NK-92 treated with Interleukin-12 subunit alpha and Interleukin-12 subunit beta, amount 100 ng/mL, for 24 hours (cell line): ENCODE results near the gene TMEM150C.
"Not testable (repeated sequence)": the region's sequence is repeated elsewhere in the genome, so short reads cannot be mapped to it uniquely, and the experiment has no call there.

Experiments used
- DNase-seq: peaks from one replicate; lab custom pipeline; 2025; lab: John Stamatoyannopoulos, UW

Gene TMEM150C

DNA sequence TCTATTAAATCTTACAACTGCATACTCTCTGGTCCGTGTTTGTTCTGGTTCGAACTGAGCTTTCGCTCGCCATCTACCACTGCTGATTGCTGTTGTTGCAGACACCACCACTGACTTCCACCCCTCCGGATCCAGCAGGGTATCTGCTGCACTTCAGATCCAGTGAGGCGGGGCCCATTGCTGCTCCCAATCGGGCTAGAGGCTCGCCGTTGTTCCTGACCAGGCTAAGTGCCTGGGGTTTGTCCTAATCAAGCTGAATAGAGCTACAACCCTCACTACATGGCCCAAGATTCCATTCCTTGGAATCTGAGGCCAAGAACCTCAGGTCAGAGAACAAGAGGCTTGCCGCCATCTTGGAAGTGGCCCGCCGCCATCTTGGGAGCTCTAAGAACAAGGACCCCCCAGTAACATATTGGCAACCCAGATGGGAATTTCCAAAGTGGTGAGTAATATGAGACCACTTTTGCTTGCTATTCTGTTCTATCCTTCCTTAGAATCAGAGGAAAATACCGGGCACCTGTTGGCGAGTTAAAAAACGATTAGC, 88.1 kb downstream of the TMEM150C start:
- no peak for DNase-seq

DNA sequence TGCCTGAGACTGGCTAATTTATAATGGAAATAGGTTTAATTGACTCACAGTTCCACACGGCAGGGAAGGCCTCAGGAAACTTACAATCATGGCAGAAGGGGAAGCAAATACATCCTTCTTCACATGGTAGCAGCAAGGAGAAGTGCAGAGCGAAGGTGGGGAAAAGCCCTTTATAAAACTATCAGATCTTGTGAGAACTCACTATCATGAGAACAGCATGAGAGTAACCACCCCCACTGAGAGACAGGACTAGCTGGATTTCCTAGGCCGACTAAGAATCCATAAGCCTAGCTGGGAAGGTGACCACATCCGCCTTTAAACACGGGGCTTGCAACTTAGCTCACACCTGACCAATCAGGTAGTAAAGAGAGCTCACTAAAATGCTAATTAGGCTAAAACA, 88.7 kb downstream of the TMEM150C start:
- DNase-seq = not testable (repeated sequence)

DNA sequence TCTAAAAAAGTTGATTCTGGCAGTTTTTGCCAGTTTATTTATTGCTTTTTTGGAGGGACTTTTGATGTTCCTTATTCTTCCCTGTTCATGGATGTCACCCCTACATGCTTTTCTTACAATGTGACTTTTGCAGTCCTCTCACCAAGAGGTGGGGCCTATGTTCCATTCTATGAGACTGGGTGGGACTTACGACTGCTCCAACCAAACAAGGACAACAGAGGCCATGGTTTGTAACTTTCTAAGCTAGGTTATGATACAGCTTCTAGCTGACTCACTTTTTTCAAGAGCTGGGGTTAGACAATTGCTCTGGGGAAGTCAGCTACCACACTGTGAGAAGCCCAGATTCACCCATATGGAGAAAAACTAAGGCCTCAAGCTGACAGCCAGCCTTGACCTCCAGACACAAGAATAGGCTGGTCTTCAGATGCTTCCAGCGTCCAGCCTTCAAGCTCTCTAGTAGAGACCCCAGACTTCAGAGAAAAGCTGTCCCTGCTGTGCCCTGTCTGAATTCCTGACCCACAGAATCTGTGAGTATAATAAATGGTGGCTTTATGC, 91.9 kb downstream of the TMEM150C start:
- no peak for DNase-seq

DNA sequence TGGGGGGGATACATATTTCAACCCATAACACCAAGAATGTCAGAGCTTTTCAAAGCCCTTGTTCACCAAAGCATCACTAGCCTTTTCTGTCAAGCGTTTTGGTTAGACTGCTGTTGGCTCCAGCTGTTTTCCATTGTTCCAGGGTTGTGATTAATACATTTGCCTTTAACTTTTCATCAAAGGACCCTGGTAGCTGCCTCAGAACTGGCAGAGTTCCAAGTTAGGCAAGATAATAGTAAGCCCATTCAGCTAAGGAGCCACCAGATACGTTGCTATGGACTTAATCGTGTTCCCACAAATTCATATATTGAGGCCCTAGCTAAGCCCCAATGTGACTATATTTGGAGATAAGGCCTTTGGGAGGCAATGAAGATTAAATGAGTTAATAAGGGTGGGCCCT, 94.3 kb downstream of the TMEM150C start:
- no peak for DNase-seq

DNA sequence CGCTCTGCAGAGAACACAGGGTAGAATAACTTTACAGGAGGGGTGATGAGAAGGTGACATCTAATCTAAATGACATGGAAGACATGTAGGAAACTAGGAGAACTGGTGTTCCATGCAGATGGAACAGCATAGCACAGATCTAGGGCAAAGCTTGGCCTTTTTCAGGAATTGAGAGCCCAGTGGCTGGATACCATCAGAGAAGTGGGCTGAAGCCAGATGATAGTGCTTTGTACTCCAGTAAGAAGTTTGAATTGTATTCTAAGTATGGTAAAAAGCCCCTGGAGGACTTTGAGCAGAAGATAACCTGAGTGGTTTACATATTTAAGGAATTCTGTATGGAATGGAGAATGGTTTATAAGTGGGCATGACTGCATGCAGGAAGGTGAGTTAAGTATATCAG, 98.6 kb downstream of the TMEM150C start:
- DNase-seq = no peak

DNA sequence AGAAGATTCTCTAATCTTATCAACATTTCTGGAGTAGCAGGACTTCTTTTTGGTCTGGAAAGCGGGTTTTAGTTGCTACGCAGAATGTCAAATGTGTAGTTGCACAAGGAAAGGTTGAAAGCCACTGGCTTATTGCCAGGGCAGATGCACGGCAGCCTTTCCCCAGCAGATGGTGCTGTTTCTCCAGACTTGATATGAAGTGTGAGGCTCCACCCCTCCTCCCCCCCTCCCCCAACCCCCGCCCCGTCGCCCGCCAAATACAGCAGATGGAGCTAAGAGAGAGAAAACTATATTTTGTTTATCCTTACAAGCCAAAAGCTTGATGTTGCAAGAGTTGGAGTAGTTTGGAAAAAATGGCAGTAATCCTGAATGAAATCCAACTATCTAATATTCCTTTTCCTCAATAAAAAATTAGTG, 99.4 kb downstream of the TMEM150C start:
- peak; percentile 36 for DNase-seq

DNA sequence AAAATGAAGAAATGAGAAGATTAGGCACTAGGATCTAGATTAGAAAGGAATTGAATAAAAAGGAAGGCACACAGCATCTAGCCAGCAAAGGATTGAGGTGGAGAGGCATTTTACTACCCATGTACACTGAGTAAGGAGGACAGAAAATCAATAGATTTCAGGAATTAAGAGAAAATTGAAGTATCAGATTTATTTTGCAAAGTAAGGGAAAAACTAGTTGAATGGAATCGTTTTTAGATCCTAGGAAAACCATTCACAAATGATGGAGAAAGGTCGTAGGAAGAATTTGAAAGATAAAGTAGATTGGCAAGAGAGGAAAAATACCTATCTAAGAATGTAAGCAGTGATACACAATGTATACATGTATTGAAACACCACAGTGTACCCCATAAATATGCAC, 100.1 kb downstream of the TMEM150C start:
- DNase-seq = no peak

DNA sequence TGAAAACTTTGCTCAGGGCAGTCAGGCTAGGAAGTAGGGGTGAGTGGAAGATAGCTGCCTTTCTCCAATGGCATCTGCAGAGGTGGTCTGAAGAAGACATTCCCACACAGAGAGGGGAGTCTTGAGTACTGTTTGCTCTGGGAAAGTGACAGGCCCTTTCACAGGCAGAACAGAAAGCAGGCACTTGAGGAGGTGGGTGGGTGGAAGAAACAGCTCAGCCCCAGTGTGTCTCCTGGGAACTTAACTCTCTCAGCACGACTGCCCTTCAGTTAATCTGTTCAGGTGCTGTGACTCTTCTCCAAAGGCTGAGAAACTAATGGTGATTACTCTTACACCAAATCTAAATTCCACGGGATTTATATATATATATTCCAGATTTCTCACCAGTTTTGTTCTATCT, 103.1 kb downstream of the TMEM150C start:
- no peak for DNase-seq

DNA sequence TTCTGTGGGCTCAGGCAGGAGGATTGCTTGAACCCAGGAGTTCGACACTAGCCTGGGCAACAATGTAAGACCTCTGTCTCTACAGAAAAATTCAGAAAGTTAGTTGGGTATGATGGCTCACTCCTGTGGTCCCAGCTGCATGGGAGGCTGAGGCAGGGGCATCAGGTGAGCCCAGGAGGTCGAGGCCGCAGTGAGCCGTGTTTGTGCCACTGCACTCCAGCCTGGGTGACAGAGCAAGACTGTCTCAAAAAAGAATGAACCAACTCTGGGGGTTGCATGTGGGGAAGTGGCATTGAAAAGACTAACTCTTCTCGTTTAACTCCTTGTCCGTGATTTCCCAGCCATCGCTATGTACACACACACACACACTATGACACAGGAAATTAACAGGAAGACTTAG, 104.5 kb downstream of the TMEM150C start:
- no peak for DNase-seq

DNA sequence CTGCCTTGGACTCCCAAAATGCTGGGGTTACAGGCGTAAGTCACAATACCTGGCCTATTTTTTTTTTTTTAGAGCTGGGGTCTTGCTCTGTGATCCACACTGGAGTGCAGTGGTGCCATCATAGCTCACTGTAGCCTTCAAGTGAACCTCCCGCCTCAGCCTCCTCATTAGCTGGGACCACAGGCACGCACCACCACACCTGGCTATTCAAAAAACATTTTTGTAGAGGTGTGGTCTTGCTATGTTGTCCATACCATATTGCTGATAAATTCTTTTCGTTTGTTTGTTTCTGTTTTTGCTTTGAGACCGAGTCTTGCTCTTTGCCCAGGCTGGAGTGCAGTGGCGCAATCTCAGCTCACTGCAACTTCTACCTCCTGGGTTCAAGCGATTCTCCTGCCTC, 109.8 kb downstream of the TMEM150C start:
- DNase-seq = no peak

DNA sequence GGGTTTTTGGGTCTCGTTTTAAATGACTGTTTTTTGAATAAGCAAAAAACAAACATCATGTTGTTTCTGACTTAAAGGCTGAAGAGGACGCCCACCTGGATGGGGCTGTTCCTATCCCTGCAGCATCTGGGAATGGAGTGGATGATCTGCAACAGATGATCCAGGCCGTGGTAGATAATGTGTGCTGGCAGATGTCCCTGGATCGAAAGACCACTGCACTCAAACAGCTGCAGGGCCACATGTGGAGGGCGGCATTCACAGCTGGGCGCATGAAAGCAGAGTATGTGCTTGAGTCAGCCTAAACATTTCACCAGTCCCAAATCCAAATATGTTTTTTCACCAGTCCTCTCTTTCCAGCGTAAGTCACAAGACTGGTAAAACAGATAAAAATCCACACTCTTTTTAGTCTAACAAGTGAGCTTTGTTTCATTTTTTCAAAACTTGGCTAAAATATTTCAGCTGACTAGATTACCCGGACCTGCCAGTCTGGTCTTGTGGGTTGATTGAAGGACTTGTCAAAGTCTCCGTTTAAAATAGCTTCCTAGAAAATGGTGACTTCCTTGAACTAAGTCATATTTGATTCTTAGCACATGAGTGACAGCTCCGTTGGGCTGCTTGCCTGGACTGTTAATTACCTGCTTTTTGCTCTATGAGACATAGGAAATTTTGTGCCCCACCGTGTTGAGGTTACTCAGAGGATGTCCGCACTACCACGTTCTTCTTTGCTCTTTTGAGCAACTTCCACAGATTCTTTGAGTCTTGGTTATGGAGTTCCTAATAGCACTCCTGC, 110.6 kb downstream of the TMEM150C start:
- DNase-seq = no peak

DNA sequence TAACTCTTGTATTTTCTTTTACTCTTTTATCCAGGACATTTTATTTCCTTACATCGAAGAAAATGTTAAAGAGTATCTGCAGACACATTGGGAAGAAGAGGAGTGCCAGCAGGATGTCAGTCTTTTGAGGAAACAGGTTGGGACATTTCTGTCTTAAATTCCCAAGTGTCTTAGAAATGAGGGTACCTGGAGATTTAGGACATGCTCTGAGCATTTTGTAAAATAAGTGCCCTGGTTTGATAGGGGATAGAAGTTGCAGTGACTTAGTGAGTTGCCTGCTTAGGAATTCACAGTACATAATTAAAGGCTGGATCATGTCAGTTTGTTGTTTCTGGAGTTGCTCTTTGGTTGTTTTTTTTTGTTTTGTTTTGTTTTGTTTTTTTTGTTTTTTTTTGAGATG, 113.9 kb downstream of the TMEM150C start:
- DNase-seq = no peak

DNA sequence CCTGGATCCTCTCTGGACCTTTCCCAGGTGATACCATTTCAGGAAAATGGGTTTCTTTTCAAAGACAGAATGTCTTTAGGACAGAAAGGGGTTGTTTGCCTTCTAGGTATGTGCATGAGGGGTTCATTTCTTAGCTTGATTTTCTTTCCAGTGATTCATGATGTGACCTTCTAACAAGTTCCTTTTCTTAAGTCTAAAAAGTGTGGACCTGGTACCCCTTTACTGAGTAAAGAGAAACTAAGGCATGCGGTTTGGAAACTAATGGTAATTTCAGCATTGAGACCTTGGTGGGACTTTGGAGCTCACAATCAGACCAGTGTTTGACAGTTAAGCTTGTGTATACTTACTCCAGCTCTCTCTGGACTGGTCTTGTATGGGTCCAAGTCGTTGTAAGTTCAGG, 122.7 kb downstream of the TMEM150C start:
- DNase-seq = no peak

DNA sequence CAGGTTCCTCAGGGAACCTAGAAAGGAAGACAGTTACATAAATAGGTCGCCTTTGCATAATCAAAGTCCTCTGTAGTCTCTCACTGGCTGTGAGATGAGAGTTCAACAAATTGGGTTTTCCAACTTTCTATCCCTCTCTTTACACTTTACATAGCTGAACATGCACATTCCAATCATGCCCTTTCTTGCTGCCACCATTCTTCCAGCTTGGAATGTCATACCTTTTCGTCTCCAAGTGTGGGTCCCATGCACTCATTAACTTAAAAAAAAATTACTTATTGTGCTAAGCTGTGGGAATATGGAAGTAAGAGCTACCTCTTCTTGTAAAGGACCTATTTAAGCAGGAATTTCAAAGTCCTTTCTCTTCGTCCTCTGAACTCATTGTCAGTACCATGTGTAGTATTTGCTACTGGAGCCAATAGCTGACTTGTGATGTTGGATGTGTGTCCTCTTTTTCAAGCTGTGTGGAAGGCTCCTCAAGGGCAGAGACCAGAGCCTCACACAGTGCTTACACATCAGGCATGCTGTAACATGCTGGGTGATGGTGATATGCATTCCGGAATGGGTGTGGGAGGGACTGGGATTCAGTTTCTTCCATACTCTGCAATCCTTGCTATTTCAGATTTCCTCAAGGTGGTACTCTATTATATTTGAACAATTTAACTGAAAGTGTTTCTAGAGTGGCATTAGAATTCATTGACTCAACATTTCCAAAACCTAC, 124.3 kb downstream of the TMEM150C start:
- DNase-seq = no peak

DNA sequence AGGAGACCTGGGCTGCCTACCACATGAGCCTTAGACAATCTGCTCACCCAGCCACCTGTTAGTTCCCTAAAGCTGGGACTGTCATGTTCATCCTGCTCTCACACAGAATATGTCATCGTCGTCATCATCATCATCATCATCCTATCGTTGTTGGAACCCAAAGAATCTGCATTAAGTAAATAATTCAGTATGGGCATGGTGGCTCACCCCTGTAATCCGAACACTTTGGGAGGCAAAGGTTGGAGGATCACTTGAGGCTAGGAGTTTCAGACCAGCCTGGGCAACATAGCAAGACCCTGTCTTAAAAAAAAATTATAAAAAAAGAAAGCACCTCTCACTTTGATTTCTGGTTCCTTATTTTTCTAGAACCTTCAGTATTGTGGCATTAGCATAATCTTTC, 125.0 kb downstream of the TMEM150C start:
- no peak for DNase-seq

DNA sequence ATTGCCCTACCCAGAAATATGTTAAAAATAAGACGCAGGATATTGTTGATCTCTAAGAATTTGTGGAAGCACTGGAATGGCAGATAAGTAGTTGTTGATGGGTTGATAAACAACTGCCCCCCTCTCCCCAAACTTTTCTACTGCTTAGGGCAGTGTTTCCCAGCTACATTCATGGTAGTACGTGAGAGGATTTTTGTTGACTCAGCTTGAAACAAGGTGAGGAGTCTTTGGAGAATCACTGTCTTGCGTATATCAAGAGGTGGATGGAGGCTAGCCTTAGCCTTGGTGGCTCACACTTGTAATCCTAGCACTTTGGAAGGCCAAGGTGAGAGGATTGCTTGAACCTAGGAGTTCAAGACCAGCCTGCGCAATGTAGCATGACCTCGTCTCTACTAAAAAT, 125.7 kb downstream of the TMEM150C start:
- DNase-seq = no peak

DNA sequence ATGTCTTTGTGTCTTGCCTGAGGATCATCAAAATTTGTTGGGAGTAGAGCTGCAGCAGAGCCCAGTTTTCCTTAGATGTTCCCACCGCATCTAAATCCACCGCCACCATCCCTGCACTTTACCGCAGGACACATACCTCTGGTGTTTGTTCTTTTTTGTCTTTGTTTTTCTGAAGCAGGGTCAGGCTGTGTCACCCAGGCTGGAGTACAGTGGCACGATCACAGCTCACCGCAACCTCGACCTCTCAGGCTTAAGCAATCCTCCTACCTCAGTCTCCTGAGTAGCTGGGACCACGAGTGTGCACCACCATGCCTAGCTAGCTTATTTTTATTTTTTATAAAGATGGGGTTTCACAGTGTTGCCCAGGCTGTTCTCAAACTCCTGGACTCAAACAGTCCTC, 126.8 kb downstream of the TMEM150C start:
- DNase-seq = no peak

DNA sequence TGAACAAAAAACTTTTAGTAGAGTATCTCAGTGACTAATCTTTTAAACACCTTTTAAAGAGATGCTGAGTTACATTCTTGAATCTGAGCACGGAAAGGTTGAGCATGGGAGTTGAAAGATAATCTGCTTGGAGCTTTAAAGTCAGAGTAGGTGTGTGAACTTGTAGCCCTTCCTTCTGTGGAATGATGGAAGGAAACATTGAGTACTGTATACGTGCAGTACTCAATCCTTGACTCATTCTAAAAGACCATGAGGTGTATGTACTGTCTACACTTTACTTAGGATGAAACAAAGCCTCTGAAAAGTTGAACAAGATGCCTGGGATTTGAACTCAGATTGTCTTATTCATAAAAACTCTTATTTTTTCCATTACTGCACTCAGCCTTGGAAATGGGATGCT, 128.0 kb downstream of the TMEM150C start:
- DNase-seq = no peak
